H9 (cell line): ENCODE data around the gene AKR1C8. TPM values are rescaled to one million over a fixed set of nuclear protein-coding genes. Genes with fewer than 3 reads are reported as not detected.

ENCODE experiments used
- DNase-seq: peaks from one replicate; pipeline ENCODE4 v3.0.0-alpha.2; 2017
- H2AFZ ChIP-seq: one replicate; pipeline ENCODE4 v1.6.1; 2013; ENCODE audit warnings: mild to moderate bottlenecking, low read length, control low read depth, moderate library complexity
- H2AK5ac ChIP-seq: 2 replicates; pipeline ENCODE4 v1.6.1; 2013; ENCODE audit warnings: low read length, control low read depth, mixed read lengths; ENCODE audit not compliant: insufficient read length
- H2BK120ac ChIP-seq: one replicate; pipeline ENCODE4 v1.6.1; 2013; ENCODE audit warnings: low read depth, mild to moderate bottlenecking, low read length, control low read depth, inconsistent platforms; ENCODE audit not compliant: poor library complexity, severe bottlenecking
- H2BK12ac ChIP-seq: 2 replicates; pipeline ENCODE4 v1.6.1; 2013; ENCODE audit warnings: low read length, control low read depth, mixed read lengths, low read depth; ENCODE audit not compliant: insufficient read length
- H2BK15ac ChIP-seq: 2 replicates; pipeline ENCODE4 v1.6.1; 2013; ENCODE audit warnings: low read depth, low read length, control low read depth
- H2BK20ac ChIP-seq: one replicate; pipeline ENCODE4 v1.6.1; 2013; ENCODE audit warnings: low read depth, mild to moderate bottlenecking, low read length, control low read depth, inconsistent platforms; ENCODE audit not compliant: poor library complexity, severe bottlenecking
- H2BK5ac ChIP-seq: 2 replicates; pipeline ENCODE4 v1.6.1; 2013; ENCODE audit warnings: low read length, control low read depth, mixed read lengths; ENCODE audit not compliant: insufficient read length
- H3K14ac ChIP-seq: 2 replicates; pipeline ENCODE4 v1.6.1; 2013; ENCODE audit warnings: low read length, control low read depth; ENCODE audit not compliant: insufficient read depth
- H3K18ac ChIP-seq: 2 replicates; pipeline ENCODE4 v1.6.1; 2013; ENCODE audit warnings: low read depth, mild to moderate bottlenecking, mixed read lengths, low read length, control low read depth; ENCODE audit not compliant: insufficient read length
- H3K23ac ChIP-seq: 2 replicates; pipeline ENCODE4 v1.6.1; 2013; ENCODE audit warnings: low read length, control low read depth, mixed read lengths, low read depth; ENCODE audit not compliant: insufficient read length
- H3K23me2 ChIP-seq: 2 replicates; pipeline ENCODE4 v1.6.1; 2013; ENCODE audit warnings: low read depth, mild to moderate bottlenecking, mixed read lengths, low read length, control low read depth; ENCODE audit not compliant: insufficient read length, poor library complexity, severe bottlenecking
- H3K27ac ChIP-seq: 2 replicates; pipeline ENCODE4 v1.5.1; 2013; ENCODE audit warnings: low read length, control low read depth, mixed read lengths, low read depth; ENCODE audit not compliant: insufficient read length
- H3K27me3 ChIP-seq: 2 replicates; pipeline ENCODE4 v1.6.1; 2013; ENCODE audit warnings: low read length, control low read depth, inconsistent platforms; ENCODE audit not compliant: insufficient read depth
- H3K4ac ChIP-seq: 2 replicates; pipeline ENCODE4 v1.6.1; 2013; ENCODE audit warnings: low read depth, mild to moderate bottlenecking, control low read depth, inconsistent platforms, low read length, moderate library complexity
- H3K4me1 ChIP-seq: 2 replicates; pipeline ENCODE4 v1.6.1; 2013; ENCODE audit warnings: low read length, control low read depth, inconsistent platforms; ENCODE audit not compliant: insufficient read depth
- H3K4me2 ChIP-seq: 2 replicates; pipeline ENCODE4 v1.6.1; 2013; ENCODE audit warnings: low read length, control low read depth, mixed read lengths; ENCODE audit not compliant: insufficient read length, insufficient read depth
- H3K56ac ChIP-seq: 2 replicates; pipeline ENCODE4 v1.6.1; 2013; ENCODE audit warnings: low read depth, mild to moderate bottlenecking, mixed read lengths, low read length, control low read depth; ENCODE audit not compliant: insufficient read length
- H3K79me1 ChIP-seq: 2 replicates; pipeline ENCODE4 v1.6.1; 2013; ENCODE audit warnings: low read depth, mild to moderate bottlenecking, moderate library complexity, low read length, control low read depth, inconsistent platforms; ENCODE audit not compliant: insufficient read depth, poor library complexity, severe bottlenecking
- H3K79me2 ChIP-seq: 2 replicates; pipeline ENCODE4 v1.6.1; 2013; ENCODE audit warnings: low read length, control low read depth, inconsistent platforms; ENCODE audit not compliant: insufficient read depth
- H3K9ac ChIP-seq: 2 replicates; pipeline ENCODE4 v1.6.1; 2013; ENCODE audit warnings: low read length, control low read depth, mixed read lengths; ENCODE audit not compliant: insufficient read length; ENCODE audit errors: extremely low read depth
- H3K9me3 ChIP-seq: one replicate; pipeline ENCODE4 v1.6.1; 2013; ENCODE audit warnings: low read depth, low read length, inconsistent platforms; ENCODE audit not compliant: control insufficient read depth
- H3T11ph ChIP-seq: one replicate; pipeline ENCODE4 v1.6.1; 2013; ENCODE audit warnings: mild to moderate bottlenecking, low read length, control low read depth, inconsistent platforms
- H4K20me1 ChIP-seq: one replicate; pipeline ENCODE4 v1.6.1; 2013; ENCODE audit not compliant: control insufficient read depth, insufficient read length, insufficient read depth
- H4K5ac ChIP-seq: 2 replicates; pipeline ENCODE4 v1.6.1; 2013; ENCODE audit warnings: low read depth, mild to moderate bottlenecking, mixed read lengths, low read length, control low read depth; ENCODE audit not compliant: insufficient read length
- H4K8ac ChIP-seq: replicated peaks from 2 replicates; pipeline ENCODE4 v1.6.1; 2013; ENCODE audit warnings: low read length, control low read depth, mixed read lengths, low read depth; ENCODE audit not compliant: insufficient read length
- H4K91ac ChIP-seq: 2 replicates; pipeline ENCODE4 v1.6.1; 2013; ENCODE audit warnings: low read depth, mild to moderate bottlenecking, moderate library complexity, mixed read lengths, low read length, control low read depth; ENCODE audit not compliant: insufficient read length
- H3K27ac Mint-ChIP-seq, 3 experiments: 2 replicates in 2 of 3; 3 replicates in 1 of 3; pipeline ENCODE4 v1.8.0; 2020 to 2021; ENCODE audit warnings: mixed read lengths in 3 of 3, mild to moderate bottlenecking in 1 of 3, moderate library complexity in 1 of 3
- H3K27me3 Mint-ChIP-seq: 2 replicates; pipeline ENCODE4 v1.8.0; 2021; ENCODE audit warnings: low read depth, mild to moderate bottlenecking, moderate library complexity, mixed read lengths
- H3K36me3 Mint-ChIP-seq, 3 experiments: 2 replicates in 2 of 3; 3 replicates in 1 of 3; pipeline ENCODE4 v1.8.0; 2020 to 2021; ENCODE audit warnings: low read depth in 3 of 3, mixed read lengths in 3 of 3; ENCODE audit not compliant: insufficient read depth in 1 of 3
- H3K4me1 Mint-ChIP-seq, 2 experiments: 2 replicates each; pipeline ENCODE4 v1.8.0; 2020; ENCODE audit warnings: mixed read lengths in 2 of 2
- H3K4me3 Mint-ChIP-seq, 2 experiments: 2 replicates in 1 of 2; 3 replicates in 1 of 2; pipeline ENCODE4 v1.8.0; 2020 to 2021; ENCODE audit warnings: mild to moderate bottlenecking in 2 of 2, mixed read lengths in 2 of 2, moderate library complexity in 1 of 2
- H3K9me3 Mint-ChIP-seq, 2 experiments: 2 replicates in 1 of 2; 3 replicates in 1 of 2; pipeline ENCODE4 v1.8.0; 2020; ENCODE audit warnings: mild to moderate bottlenecking in 2 of 2, mixed read lengths in 2 of 2, moderate library complexity in 1 of 2
- WGBS: extraction: QIAGEN DNeasy Blood & Tissue Kit; methylation state at CpG from one replicate; pipeline ENCODE4 v1.1.7; 2013; ENCODE audit warnings: missing lambda C conversion rate, low lambda C conversion rate, mixed read lengths; ENCODE audit not compliant: insufficient read length; ENCODE audit errors: extremely low coverage; 5-methylcytosine and 5-hydroxymethylcytosine counted together
- total RNA-seq: library from RNA; stranded (reverse); gene quantifications from 2 replicates; pipeline ENCODE4 v1.2.1, GENCODE V29; 2021
- TF ChIP-seq, protein P1 (sequence below): fragments of 200-600 bp; sonication (generic); conservative IDR thresholded peaks from 3 replicates; pipeline ENCODE4 v1.8.0; 2021; ENCODE audit warnings: antibody characterized with exemption, mild to moderate bottlenecking

Gene AKR1C8
- total RNA-seq, 1 experiment from 2014 or later = not detected

DNA sequence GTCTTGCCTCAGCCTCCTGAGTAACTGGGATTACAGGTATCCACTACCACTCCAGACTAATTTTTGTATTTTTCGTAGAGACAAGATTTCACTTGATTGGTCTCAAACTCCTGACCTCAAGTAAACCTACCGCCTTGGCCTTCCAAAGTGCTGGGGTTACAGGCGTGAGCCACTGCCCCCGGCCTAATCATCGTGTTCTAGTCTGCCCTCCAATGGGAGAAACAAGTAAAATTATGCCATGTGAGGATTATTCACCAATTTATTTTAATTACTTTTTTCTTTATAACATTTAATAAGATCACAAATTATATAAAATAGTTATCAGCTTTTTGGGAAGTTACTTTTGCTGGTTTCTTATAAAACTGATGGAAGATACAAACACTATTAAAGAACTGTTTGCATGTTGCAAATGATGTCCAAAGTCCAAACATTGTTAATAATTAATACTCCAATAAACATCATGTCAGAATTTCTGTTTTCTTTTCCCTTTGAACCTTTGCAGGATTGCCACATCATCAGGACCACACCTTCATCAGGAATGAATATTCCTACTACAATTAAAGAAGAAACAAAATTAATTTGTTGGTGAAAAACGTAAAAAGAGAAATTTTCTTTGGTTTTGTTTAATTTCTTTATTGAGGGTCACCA lies 10.9 kb upstream of the AKR1C8 start:
- Histone ChIP-seq H4K20me1 (no peaks in the 10 kb centered on the region), H2BK15ac (no peak overlapping the region), H2AK5ac (no peak overlapping the region), H3K79me1 (no peaks in the 10 kb centered on the region), H2BK5ac (no peak overlapping the region), H3K23me2 (no peaks in the 10 kb centered on the region), H3T11ph (no peak overlapping the region), H4K8ac (no peak overlapping the region), H3K4me2 (no peak overlapping the region), H3K4me1 (no peaks in the 10 kb centered on the region), H3K27me3 (no peaks in the 10 kb centered on the region), H3K9me3 (no peaks in the 10 kb centered on the region), H2AFZ (no peak overlapping the region), H2BK12ac (no peak overlapping the region), H3K23ac (no peak overlapping the region), H3K14ac (no peak overlapping the region), H3K18ac (no peak overlapping the region), H3K79me2 (no peaks in the 10 kb centered on the region), H3K4ac (no peak overlapping the region), H3K56ac (no peak overlapping the region), H2BK20ac (no peak overlapping the region), H4K5ac (no peak overlapping the region), H2BK120ac (no peak overlapping the region), H3K27ac (no peak overlapping the region), H4K91ac (no peak overlapping the region), H3K9ac (no peak overlapping the region)
- Mint-ChIP-seq H3K36me3 (peaks cover 0 to 2% (median 0%) of the 10 kb centered on the region in 3 experiments; a peak in 1 of 7 replicates), H3K27ac (no peak overlapping the region), H3K4me1 (no peaks in the 10 kb centered on the region), H3K9me3 (peaks cover 5 to 64% of the 10 kb centered on the region in 2 experiments), H3K4me3 (no peak overlapping the region), H3K27me3 (no peaks in the 10 kb centered on the region; the same call in 1 of the 2 replicates)
- no CpG with 5 or more reads among the region's 6 CpGs for WGBS
- TF ChIP-seq, protein P1, sequence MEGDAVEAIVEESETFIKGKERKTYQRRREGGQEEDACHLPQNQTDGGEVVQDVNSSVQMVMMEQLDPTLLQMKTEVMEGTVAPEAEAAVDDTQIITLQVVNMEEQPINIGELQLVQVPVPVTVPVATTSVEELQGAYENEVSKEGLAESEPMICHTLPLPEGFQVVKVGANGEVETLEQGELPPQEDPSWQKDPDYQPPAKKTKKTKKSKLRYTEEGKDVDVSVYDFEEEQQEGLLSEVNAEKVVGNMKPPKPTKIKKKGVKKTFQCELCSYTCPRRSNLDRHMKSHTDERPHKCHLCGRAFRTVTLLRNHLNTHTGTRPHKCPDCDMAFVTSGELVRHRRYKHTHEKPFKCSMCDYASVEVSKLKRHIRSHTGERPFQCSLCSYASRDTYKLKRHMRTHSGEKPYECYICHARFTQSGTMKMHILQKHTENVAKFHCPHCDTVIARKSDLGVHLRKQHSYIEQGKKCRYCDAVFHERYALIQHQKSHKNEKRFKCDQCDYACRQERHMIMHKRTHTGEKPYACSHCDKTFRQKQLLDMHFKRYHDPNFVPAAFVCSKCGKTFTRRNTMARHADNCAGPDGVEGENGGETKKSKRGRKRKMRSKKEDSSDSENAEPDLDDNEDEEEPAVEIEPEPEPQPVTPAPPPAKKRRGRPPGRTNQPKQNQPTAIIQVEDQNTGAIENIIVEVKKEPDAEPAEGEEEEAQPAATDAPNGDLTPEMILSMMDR = no peak
- DNase-seq = no peak
